A549 (cell line): ENCODE measurements around the gene SOX11. TPM values are rescaled to one million over a fixed set of nuclear protein-coding genes. Genes with fewer than 3 reads are reported as not detected.
"Not testable (repeated sequence)": the region's sequence is repeated elsewhere in the genome, so short reads cannot be mapped to it uniquely, and the experiment has no call there.

Experiments used
- ATAC-seq, 2 experiments: fragments of 200-7000 bp in 1 of 2; fragments of >200 bp in 1 of 2; cut with Nextera tagmentation in 1 of 2; cut with Tn5 transposase in 1 of 2; 3 replicates each; pipeline versions ENCODE4 v1.8.0 to v1.9.1; 2018 to 2020; ENCODE audit warnings: mild to moderate bottlenecking in 1 of 2, moderate library complexity in 1 of 2
- CTCF ChIA-PET: fragments of 300-600 bp; sonication (Branson Sonifier 250); formaldehyde crosslinking; extraction: SDS; loops from one replicate; lab custom pipeline; 2021; ENCODE audit warnings: antibody characterized with exemption, inconsistent platforms; lab: Yijun Ruan, JAX
- POLR2A ChIA-PET: fragments of 350-600 bp; formaldehyde crosslinking; extraction: SDS; loops from one replicate; lab custom pipeline; 2021; ENCODE audit warnings: antibody characterized with exemption, inconsistent platforms; lab: Yijun Ruan, JAX
- DNase-seq, 2 experiments: peaks; one replicate each; pipeline versions ENCODE4 v3.0.0 to v3.0.0-alpha.2; 2011 to 2016; ENCODE audit warnings: low read depth in 1 of 2, low spot score in 1 of 2
- FAIRE-seq: peaks from 2 replicates; lab custom pipeline; 2011; peaks lifted over from hg19 to GRCh38; lab: Jason Lieb, UNC
- H3K27ac ChIP-seq, 2 experiments: fragments of >200 bp; sonication (Bioruptor Twin); formaldehyde crosslinking; 3 replicates each; pipeline ENCODE4 v1.5.1; 2016 to 2017
- H3K4me1 ChIP-seq: fragments of >200 bp; sonication (Bioruptor Twin); formaldehyde crosslinking; 3 replicates; pipeline ENCODE4 v1.6.1; 2016
- H3K4me2 ChIP-seq: fragments of >200 bp; sonication (Bioruptor Twin); formaldehyde crosslinking; 3 replicates; pipeline ENCODE4 v1.6.1; 2016
- H3K4me3 ChIP-seq: fragments of >200 bp; sonication (Bioruptor Twin); formaldehyde crosslinking; 3 replicates; pipeline ENCODE4 v1.5.1; 2016
- H3K9me3 ChIP-seq: fragments of >200 bp; sonication (Bioruptor Twin); formaldehyde crosslinking; 3 replicates; pipeline ENCODE4 v1.6.1; 2016
- BHLHE40 ChIP-seq: IDR thresholded peaks from 2 replicates; pipeline ENCODE4 v1.6.1; 2012; ENCODE audit warnings: low read depth, low read length, inconsistent platforms
- CBX8 ChIP-seq: fragments of 200-600 bp; sonication (generic); IDR thresholded peaks from 2 replicates; pipeline ENCODE4 v1.6.1; 2016
- CHD2 ChIP-seq: fragments of 150-350 bp; IDR thresholded peaks from 2 replicates; pipeline ENCODE4 v1.6.1; 2014; ENCODE audit warnings: low read length; ENCODE audit not compliant: partially characterized antibody
- CHD4 ChIP-seq: fragments of 200-600 bp; sonication (generic); IDR thresholded peaks from 2 replicates; pipeline ENCODE4 v1.6.1; 2016; ENCODE audit warnings: antibody characterized with exemption, mild to moderate bottlenecking, borderline replicate concordance
- EHMT2 ChIP-seq: fragments of 200-600 bp; sonication (generic); IDR thresholded peaks from 2 replicates; pipeline ENCODE4 v1.6.1; 2016; ENCODE audit warnings: antibody characterized with exemption, low read depth, mild to moderate bottlenecking, moderate library complexity
- HDAC2 ChIP-seq: fragments of 200-600 bp; sonication (generic); IDR thresholded peaks from 2 replicates; pipeline ENCODE4 v1.6.1; 2016
- HEYL ChIP-seq: fragments of 250-450 bp; sonication (Bioruptor Pico); IDR thresholded peaks from 2 replicates; pipeline ENCODE4 v1.8.0; 2021; ENCODE audit warnings: mild to moderate bottlenecking, moderate library complexity
- HOXA7 ChIP-seq: fragments of 250-450 bp; sonication (Bioruptor Pico); IDR thresholded peaks from 2 replicates; pipeline ENCODE4 v1.5.0; 2020; ENCODE audit warnings: mild to moderate bottlenecking, moderate library complexity
- HOXB5 ChIP-seq: fragments of 250-450 bp; sonication (Bioruptor Pico); IDR thresholded peaks from 2 replicates; pipeline ENCODE4 v1.5.0; 2020; ENCODE audit warnings: mild to moderate bottlenecking, moderate library complexity
- JUN ChIP-seq, 2 experiments: fragments of >200 bp; sonication (Bioruptor Twin); formaldehyde crosslinking; IDR thresholded peaks; 2 replicates in 1 of 2; 3 replicates in 1 of 2; pipeline ENCODE4 v1.6.1; 2016 to 2017
- MAZ ChIP-seq: fragments of 150-350 bp; IDR thresholded peaks from 2 replicates; pipeline ENCODE4 v1.6.1; 2014; ENCODE audit warnings: antibody characterized with exemption, low read depth, low read length, borderline replicate concordance
- NR3C1 ChIP-seq: fragments of >200 bp; sonication (Bioruptor Twin); formaldehyde crosslinking; IDR thresholded peaks from 3 replicates; pipeline ENCODE4 v1.6.1; 2017
- POLR2A ChIP-seq: IDR thresholded peaks from 2 replicates; pipeline ENCODE4 v1.6.1; 2012; ENCODE audit warnings: mild to moderate bottlenecking, low read length
- POLR2AphosphoS2 ChIP-seq: conservative IDR thresholded peaks from 2 replicates; pipeline ENCODE4 v1.6.1; 2012; ENCODE audit warnings: low read length, improper control_type of control experiment, inconsistent platforms
- RARB ChIP-seq: fragments of 250-450 bp; sonication (Bioruptor Pico); IDR thresholded peaks from 2 replicates; pipeline ENCODE4 v1.8.0; 2021; ENCODE audit warnings: mild to moderate bottlenecking, moderate library complexity
- SREBF2 ChIP-seq: fragments of 450-650 bp; IDR thresholded peaks from 2 replicates; pipeline ENCODE4 v1.6.1; 2014; ENCODE audit warnings: mild to moderate bottlenecking, moderate library complexity
- TP53 ChIP-seq: fragments of 250-450 bp; sonication (Bioruptor Pico); IDR thresholded peaks from 2 replicates; pipeline ENCODE4 v1.5.0; 2021; ENCODE audit warnings: mild to moderate bottlenecking, moderate library complexity
- WGBS: methylation state at CpG from one replicate; pipeline ENCODE4 v1.1.6; 2017; ENCODE audit errors: missing lambda C conversion rate; 5-methylcytosine and 5-hydroxymethylcytosine counted together
- polyA plus RNA-seq, 4 experiments: library from polyadenylated mRNA; depleted of rRNA in 3 of 4; stranded (reverse); fragments of >200 nt; fragmentation: RNase III in 1 of 4; extraction: RNeasy Plus Mini Kit Qiagen cat#74134 plus additional on column Dnase treatment in 1 of 4; gene quantifications; 2 replicates in 3 of 4; 3 replicates in 1 of 4; pipeline ENCODE4 v1.2.3, GENCODE V29; 2011 to 2017
- TF ChIP-seq, protein P1 (sequence below): fragments of 450-650 bp; IDR thresholded peaks from 2 replicates; pipeline ENCODE4 v1.6.1; 2014; ENCODE audit warnings: antibody characterized with exemption
- TF ChIP-seq, protein P2 (sequence below): fragments of 200-600 bp; sonication (generic); IDR thresholded peaks from 2 replicates; pipeline ENCODE4 v1.6.1; 2016; ENCODE audit warnings: antibody characterized with exemption, mild to moderate bottlenecking, moderate library complexity
- TF ChIP-seq, protein P3 (sequence below): IDR thresholded peaks from 2 replicates; pipeline ENCODE4 v1.6.1; 2012
- TF ChIP-seq, protein P4 (sequence below): IDR thresholded peaks from 2 replicates; pipeline ENCODE4 v1.6.1; 2012
- TF ChIP-seq, protein P5 (sequence below): fragments of 150-350 bp; IDR thresholded peaks from 2 replicates; pipeline ENCODE4 v1.6.1; 2014; ENCODE audit warnings: low read depth, mild to moderate bottlenecking, low read length
- TF ChIP-seq, protein P6 (sequence below): fragments of >200 bp; sonication (Bioruptor Twin); formaldehyde crosslinking; IDR thresholded peaks from 3 replicates; pipeline ENCODE4 v1.6.1; 2016
- TF ChIP-seq, protein P7 (sequence below): fragments of >200 bp; sonication (Bioruptor Twin); formaldehyde crosslinking; IDR thresholded peaks from 2 replicates; pipeline ENCODE4 v1.6.1; 2016

The SOX11 gene
- polyA plus RNA-seq, 2 of the 4 experiments (the other 2 are of a cell fraction) = not detected

DNA sequence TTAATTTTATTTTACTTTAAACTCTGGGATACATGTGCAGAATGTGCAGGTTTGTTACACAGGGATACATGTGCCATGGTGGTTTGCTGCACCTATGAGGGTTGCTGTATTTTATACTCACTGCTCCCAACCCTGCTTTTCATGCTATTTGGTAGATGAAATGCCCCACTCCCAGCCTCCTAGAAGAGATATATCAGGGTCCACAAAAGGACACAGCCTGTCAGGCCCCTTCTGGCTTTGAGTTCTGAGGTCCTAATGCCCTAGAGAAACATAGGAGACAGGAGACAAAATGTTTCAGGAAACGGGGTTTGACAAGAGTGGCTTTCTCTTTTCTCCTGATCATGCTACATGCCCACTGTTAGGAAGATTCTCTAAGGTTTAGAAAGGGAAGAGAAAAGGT, 27.1 kb upstream of the SOX11 start:
- Histone ChIP-seq H3K9me3 (no peaks in the 10 kb centered on the region), H3K4me3 (no peak overlapping the region), H3K27ac (no peak overlapping the region), H3K4me2 (no peak overlapping the region), H3K4me1 (no peaks in the 10 kb centered on the region)
- 5% methylated on average over 1 of the region's 1 CpG for WGBS
- TF ChIP-seq HDAC2 = no peak
- TF ChIP-seq, protein P1, sequence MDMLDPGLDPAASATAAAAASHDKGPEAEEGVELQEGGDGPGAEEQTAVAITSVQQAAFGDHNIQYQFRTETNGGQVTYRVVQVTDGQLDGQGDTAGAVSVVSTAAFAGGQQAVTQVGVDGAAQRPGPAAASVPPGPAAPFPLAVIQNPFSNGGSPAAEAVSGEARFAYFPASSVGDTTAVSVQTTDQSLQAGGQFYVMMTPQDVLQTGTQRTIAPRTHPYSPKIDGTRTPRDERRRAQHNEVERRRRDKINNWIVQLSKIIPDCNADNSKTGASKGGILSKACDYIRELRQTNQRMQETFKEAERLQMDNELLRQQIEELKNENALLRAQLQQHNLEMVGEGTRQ = no peak
- TF ChIP-seq SREBF2 = no peak
- TF ChIP-seq TP53 = no peak
- FAIRE-seq (no peak), ATAC-seq (no peak), DNase-seq (no peak)
- POLR2A ChIA-PET = no interaction called here
- CTCF ChIA-PET = no interaction called here

DNA sequence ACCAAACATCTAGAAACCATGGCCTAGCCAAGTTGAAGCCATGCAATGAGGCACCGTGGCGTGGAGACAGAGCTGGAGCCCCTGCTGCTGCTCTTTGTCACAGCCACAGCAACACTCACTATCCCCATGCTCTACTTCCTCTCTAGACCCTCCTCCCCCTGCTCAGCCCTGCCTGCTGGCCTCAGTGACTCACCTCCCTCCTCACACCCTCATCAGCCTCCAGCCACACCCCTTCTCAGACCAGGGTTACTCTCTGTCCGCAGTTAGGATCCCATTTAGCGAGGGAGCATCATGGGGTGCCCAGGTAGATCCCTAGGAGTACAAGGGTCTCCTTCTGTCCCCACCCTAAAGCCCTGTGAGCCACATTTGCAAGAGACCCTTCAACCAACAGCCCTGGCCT, 25.4 kb upstream of the SOX11 start:
- FAIRE-seq (no peak), ATAC-seq (no peak), DNase-seq (no peak)
- ChIA-PET CTCF (no interaction called here), POLR2A (no interaction called here)
- WGBS = 5% methylated on average over 4 of the region's 4 CpGs
- Histone ChIP-seq H3K4me3 (no peak overlapping the region), H3K9me3 (no peaks in the 10 kb centered on the region), H3K4me2 (no peak overlapping the region), H3K27ac (no peak overlapping the region), H3K4me1 (no peaks in the 10 kb centered on the region)
- no peak for TF ChIP-seq SREBF2

DNA sequence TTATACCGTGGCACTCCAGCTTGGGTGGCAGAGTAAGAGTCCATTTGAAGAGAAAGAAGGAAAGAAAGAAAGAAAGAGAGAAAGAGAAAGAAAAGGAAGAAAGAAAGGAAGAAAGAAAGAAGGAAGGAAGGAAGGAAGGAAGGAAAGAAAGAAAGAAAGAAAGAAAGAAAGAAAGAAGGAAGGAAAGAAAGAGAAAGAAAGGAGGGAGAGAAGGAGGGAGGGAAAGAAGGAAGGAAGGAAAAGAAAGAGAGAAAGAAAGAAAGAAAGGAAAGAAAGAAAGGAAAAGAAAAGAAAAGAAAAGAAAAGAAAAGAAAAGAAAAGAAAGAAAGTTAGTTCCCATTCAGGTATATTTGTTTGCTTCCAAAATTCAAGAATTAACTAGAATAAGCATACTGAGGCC, 24.5 kb upstream of the SOX11 start:
- H3K4me2 ChIP-seq, H3K4me3 ChIP-seq, H3K4me1 ChIP-seq, POLR2A ChIA-PET, FAIRE-seq, H3K27ac ChIP-seq, ATAC-seq, CTCF ChIA-PET, H3K9me3 ChIP-seq, DNase-seq: not testable (repeated sequence)
- WGBS = 9% methylated on average over 1 of the region's 1 CpG

DNA sequence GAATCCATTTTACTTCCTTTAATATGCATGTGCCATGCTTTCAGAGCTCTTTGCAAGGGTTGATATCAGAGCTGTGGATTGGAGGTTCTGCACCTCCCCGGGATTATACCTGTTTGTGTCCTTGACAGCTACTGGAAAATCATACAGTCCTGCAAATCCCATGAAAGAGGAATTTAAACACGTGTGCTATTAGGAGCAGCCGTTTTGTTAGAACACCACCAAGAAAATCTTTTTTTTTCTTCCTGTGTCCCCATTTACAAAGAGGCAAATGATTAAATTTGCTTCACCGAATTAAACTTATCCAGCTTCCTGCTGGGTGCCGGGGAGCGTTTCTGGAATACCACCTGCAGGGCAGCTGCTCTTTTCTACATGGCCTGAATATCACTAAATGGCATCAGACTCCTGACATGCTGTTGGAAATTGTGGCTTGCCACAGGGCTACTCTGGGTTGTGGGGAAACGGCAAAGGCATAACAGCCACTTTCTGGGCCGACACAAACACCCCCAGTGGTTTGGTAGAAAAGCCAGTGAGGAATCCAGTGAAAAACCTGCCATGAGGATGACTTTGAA, 23.4 kb upstream of the SOX11 start:
- POLR2A ChIA-PET = no interaction called here
- DNase-seq = no peak
- 11% methylated on average over 8 of the region's 8 CpGs for WGBS
- H3K27ac ChIP-seq = no peak overlapping the region
- no peaks in the 10 kb centered on the region for H3K9me3 ChIP-seq
- H3K4me3 ChIP-seq = no peak overlapping the region
- TF ChIP-seq CHD2 = no peak
- TF ChIP-seq HOXA7 (CRISPR knock-in tag) = no peak
- TF ChIP-seq, protein P2, sequence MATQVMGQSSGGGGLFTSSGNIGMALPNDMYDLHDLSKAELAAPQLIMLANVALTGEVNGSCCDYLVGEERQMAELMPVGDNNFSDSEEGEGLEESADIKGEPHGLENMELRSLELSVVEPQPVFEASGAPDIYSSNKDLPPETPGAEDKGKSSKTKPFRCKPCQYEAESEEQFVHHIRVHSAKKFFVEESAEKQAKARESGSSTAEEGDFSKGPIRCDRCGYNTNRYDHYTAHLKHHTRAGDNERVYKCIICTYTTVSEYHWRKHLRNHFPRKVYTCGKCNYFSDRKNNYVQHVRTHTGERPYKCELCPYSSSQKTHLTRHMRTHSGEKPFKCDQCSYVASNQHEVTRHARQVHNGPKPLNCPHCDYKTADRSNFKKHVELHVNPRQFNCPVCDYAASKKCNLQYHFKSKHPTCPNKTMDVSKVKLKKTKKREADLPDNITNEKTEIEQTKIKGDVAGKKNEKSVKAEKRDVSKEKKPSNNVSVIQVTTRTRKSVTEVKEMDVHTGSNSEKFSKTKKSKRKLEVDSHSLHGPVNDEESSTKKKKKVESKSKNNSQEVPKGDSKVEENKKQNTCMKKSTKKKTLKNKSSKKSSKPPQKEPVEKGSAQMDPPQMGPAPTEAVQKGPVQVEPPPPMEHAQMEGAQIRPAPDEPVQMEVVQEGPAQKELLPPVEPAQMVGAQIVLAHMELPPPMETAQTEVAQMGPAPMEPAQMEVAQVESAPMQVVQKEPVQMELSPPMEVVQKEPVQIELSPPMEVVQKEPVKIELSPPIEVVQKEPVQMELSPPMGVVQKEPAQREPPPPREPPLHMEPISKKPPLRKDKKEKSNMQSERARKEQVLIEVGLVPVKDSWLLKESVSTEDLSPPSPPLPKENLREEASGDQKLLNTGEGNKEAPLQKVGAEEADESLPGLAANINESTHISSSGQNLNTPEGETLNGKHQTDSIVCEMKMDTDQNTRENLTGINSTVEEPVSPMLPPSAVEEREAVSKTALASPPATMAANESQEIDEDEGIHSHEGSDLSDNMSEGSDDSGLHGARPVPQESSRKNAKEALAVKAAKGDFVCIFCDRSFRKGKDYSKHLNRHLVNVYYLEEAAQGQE = no peak
- TF ChIP-seq, protein P3, sequence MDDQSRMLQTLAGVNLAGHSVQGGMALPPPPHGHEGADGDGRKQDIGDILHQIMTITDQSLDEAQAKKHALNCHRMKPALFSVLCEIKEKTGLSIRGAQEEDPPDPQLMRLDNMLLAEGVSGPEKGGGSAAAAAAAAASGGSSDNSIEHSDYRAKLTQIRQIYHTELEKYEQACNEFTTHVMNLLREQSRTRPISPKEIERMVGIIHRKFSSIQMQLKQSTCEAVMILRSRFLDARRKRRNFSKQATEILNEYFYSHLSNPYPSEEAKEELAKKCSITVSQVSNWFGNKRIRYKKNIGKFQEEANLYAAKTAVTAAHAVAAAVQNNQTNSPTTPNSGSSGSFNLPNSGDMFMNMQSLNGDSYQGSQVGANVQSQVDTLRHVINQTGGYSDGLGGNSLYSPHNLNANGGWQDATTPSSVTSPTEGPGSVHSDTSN = no peak
- TF ChIP-seq, protein P4, sequence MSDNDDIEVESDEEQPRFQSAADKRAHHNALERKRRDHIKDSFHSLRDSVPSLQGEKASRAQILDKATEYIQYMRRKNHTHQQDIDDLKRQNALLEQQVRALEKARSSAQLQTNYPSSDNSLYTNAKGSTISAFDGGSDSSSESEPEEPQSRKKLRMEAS = no peak
- TF ChIP-seq, protein P5, sequence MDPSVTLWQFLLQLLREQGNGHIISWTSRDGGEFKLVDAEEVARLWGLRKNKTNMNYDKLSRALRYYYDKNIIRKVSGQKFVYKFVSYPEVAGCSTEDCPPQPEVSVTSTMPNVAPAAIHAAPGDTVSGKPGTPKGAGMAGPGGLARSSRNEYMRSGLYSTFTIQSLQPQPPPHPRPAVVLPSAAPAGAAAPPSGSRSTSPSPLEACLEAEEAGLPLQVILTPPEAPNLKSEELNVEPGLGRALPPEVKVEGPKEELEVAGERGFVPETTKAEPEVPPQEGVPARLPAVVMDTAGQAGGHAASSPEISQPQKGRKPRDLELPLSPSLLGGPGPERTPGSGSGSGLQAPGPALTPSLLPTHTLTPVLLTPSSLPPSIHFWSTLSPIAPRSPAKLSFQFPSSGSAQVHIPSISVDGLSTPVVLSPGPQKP = no peak
- no peak for TF ChIP-seq POLR2A
- TF ChIP-seq POLR2AphosphoS2 = no peak
- no peak for TF ChIP-seq CBX8
- TF ChIP-seq MAZ = no peak
- TF ChIP-seq JUN (IDR thresholded peaks at IDR 0.05) = no peak
- TF ChIP-seq BHLHE40 = no peak
- TF ChIP-seq HEYL (CRISPR knock-in tag) = no peak
- TF ChIP-seq, protein P6, sequence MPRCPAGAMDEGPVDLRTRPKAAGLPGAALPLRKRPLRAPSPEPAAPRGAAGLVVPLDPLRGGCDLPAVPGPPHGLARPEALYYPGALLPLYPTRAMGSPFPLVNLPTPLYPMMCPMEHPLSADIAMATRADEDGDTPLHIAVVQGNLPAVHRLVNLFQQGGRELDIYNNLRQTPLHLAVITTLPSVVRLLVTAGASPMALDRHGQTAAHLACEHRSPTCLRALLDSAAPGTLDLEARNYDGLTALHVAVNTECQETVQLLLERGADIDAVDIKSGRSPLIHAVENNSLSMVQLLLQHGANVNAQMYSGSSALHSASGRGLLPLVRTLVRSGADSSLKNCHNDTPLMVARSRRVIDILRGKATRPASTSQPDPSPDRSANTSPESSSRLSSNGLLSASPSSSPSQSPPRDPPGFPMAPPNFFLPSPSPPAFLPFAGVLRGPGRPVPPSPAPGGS = no peak
- TF ChIP-seq HOXB5 (CRISPR knock-in tag) = no peak
- TF ChIP-seq, protein P7, sequence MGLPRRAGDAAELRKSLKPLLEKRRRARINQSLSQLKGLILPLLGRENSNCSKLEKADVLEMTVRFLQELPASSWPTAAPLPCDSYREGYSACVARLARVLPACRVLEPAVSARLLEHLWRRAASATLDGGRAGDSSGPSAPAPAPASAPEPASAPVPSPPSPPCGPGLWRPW = no peak
- no peak for TF ChIP-seq EHMT2
- TF ChIP-seq NR3C1 = no peak
- TF ChIP-seq RARB = no peak
- no peak for TF ChIP-seq CHD4
- no peak for ATAC-seq
- no peaks in the 10 kb centered on the region for H3K4me1 ChIP-seq
- H3K4me2 ChIP-seq = no peak overlapping the region
- no peak for FAIRE-seq
- CTCF ChIA-PET = interaction anchor here (0.6 to 0.8 kb wide), 2 partner anchors 25 to 1839 kb away, joined by 3 read pairs; no protein-coding TSS in a partner anchor
